Osteoblast (primary cell): Measurements from ENCODE around the gene RIC8A. TPM values are rescaled to one million over a fixed set of nuclear protein-coding genes. Genes with fewer than 3 reads are reported as not detected.

Experiments
- DNase-seq: peaks from one replicate; pipeline ENCODE4 v3.0.0; 2011; ENCODE audit warnings: low spot score, mixed read lengths; ENCODE audit not compliant: insufficient read length; ENCODE audit errors: missing footprints
- H2AFZ ChIP-seq: 2 replicates; pipeline ENCODE4 v1.6.0; 2011; ENCODE audit warnings: mild to moderate bottlenecking, low read length
- H3K27ac ChIP-seq: 2 replicates; pipeline ENCODE4 v1.5.1; 2011; ENCODE audit warnings: mild to moderate bottlenecking, low read depth, low read length, moderate library complexity
- H3K27me3 ChIP-seq: 2 replicates; pipeline ENCODE4 v1.6.0; 2012; ENCODE audit warnings: mild to moderate bottlenecking, control low read depth, inconsistent platforms, low read length, moderate library complexity; ENCODE audit not compliant: insufficient read depth
- H3K36me3 ChIP-seq: 2 replicates; pipeline ENCODE4 v1.5.1; 2011; ENCODE audit warnings: mild to moderate bottlenecking, low read length, control low read depth, moderate library complexity; ENCODE audit not compliant: insufficient read depth
- H3K4me1 ChIP-seq: 2 replicates; pipeline ENCODE4 v1.5.1; 2011; ENCODE audit warnings: mild to moderate bottlenecking, low read length, control low read depth, moderate library complexity; ENCODE audit not compliant: insufficient read depth
- H3K4me2 ChIP-seq: 2 replicates; pipeline ENCODE4 v1.6.0; 2011; ENCODE audit warnings: mild to moderate bottlenecking, low read length; ENCODE audit not compliant: insufficient read depth
- H3K4me3 ChIP-seq: fragments of 200-600 bp; sonication (generic); 3 replicates; pipeline ENCODE4 v1.5.1; 2012; ENCODE audit warnings: mild to moderate bottlenecking, low read length, inconsistent platforms; ENCODE audit not compliant: insufficient read depth
- H3K79me2 ChIP-seq: 2 replicates; pipeline ENCODE4 v1.6.0; 2012; ENCODE audit warnings: mild to moderate bottlenecking, low read length, control low read depth, inconsistent platforms; ENCODE audit not compliant: insufficient read depth
- H3K9me3 ChIP-seq: 2 replicates; pipeline ENCODE4 v1.5.1; 2011; ENCODE audit warnings: low read depth, low read length, control low read depth
- H4K20me1 ChIP-seq: 2 replicates; pipeline ENCODE4 v1.6.0; 2012; ENCODE audit warnings: mild to moderate bottlenecking, low read length, control low read depth; ENCODE audit not compliant: insufficient read depth
- total RNA-seq: library from RNA; depleted of rRNA; stranded (reverse); fragments of >200 nt; gene quantifications from 2 replicates; pipeline ENCODE4 v1.2.3, GENCODE V29; 2012
- TF ChIP-seq, protein P1 (sequence below): IDR thresholded peaks from 2 replicates; pipeline ENCODE4 v1.5.1; 2011; ENCODE audit warnings: mild to moderate bottlenecking, low read depth, low read length, moderate library complexity; ENCODE audit errors: extremely low read depth

Gene RIC8A
- total RNA-seq, 1 donor = 134 TPM

DNA sequence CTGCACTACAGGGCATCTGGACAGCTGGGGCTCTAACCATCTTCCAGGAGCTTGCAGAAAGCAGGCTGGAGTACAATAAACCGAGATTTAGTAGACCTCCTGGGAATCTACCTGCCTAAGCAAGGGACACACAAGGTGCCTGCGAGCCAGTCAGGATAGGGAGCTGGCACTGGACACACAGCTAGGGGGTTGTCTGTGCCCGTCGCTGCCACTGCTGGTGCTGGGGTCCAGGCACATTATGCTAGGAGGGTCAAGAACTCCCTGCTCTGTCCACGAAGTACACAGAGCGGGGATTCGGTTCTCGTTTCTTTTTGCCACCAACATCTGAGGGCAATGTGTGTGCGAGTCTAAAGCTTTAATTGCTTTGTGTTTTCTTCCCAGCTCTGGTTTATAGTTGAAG, 4.2 kb downstream of the RIC8A start:
- peaks cover 59% of the 10 kb centered on the region for H3K36me3 ChIP-seq
- peak overlapping the region; percentile 90 for H3K27ac ChIP-seq
- peaks cover 58% of the 10 kb centered on the region for H3K79me2 ChIP-seq

DNA sequence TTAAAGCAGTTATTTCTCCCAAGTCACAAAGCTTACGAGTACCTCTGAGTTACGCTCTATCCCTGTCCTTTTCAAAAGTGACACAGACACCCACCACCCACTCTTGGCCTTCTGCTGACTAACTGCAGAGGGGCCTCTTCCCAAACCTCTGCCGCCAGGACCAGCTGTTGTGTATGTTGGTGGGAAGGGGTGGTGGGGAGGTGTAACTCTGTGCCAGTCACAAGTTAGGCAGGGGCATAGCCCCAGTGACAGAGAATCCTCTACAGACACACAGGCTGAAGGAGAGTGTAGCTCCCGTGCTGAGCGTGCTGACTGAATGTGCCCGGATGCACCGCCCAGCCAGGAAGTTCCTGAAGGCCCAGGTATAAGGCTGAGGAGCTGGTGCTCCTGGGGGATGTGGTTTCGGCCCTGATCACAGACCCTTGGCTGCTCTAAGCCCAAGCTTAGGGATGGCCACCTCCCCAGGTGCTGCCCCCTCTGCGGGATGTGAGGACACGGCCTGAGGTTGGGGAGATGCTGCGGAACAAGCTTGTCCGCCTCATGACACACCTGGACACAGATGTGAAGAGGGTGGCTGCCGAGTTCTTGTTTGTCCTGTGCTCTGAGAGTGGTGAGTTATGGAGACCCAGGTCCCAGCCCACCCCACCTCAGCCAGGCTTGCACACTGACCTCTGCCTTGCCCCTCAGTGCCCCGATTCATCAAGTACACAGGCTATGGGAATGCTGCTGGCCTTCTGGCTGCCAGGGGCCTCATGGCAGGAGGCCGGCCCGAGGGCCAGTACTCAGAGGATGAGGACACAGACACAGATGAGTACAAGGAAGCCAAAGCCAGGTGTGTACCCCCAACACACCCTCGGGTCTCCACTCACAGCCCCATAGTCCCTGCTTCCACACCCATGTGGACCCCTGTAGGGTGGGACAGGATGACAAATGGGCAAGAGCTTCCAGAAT, 4.9 kb downstream of the RIC8A start:
- Histone ChIP-seq H3K4me3 (no peak overlapping the region), H3K27ac (no peak overlapping the region), H3K9me3 (no peaks in the 10 kb centered on the region), H3K79me2 (peaks cover 53% of the 10 kb centered on the region), H3K27me3 (no peaks in the 10 kb centered on the region), H3K4me1 (peaks cover 21% of the 10 kb centered on the region), H3K36me3 (peaks cover 59% of the 10 kb centered on the region), H2AFZ (no peak overlapping the region), H4K20me1 (peaks cover 47% of the 10 kb centered on the region), H3K4me2 (no peak overlapping the region)
- TF ChIP-seq, protein P1, sequence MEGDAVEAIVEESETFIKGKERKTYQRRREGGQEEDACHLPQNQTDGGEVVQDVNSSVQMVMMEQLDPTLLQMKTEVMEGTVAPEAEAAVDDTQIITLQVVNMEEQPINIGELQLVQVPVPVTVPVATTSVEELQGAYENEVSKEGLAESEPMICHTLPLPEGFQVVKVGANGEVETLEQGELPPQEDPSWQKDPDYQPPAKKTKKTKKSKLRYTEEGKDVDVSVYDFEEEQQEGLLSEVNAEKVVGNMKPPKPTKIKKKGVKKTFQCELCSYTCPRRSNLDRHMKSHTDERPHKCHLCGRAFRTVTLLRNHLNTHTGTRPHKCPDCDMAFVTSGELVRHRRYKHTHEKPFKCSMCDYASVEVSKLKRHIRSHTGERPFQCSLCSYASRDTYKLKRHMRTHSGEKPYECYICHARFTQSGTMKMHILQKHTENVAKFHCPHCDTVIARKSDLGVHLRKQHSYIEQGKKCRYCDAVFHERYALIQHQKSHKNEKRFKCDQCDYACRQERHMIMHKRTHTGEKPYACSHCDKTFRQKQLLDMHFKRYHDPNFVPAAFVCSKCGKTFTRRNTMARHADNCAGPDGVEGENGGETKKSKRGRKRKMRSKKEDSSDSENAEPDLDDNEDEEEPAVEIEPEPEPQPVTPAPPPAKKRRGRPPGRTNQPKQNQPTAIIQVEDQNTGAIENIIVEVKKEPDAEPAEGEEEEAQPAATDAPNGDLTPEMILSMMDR = no peak
- DNase-seq = peak; percentile 42

More for the DNA sequence above, 4.2 kb downstream of the RIC8A start:
- peak; percentile 31 for DNase-seq
- Histone ChIP-seq H3K4me2 (no peak overlapping the region), H3K27me3 (no peaks in the 10 kb centered on the region), H4K20me1 (peaks cover 48% of the 10 kb centered on the region), H3K4me1 (peaks cover 21% of the 10 kb centered on the region), H2AFZ (no peak overlapping the region), H3K9me3 (no peaks in the 10 kb centered on the region), H3K4me3 (no peak overlapping the region)
- TF ChIP-seq, protein P1 = no peak

DNA sequence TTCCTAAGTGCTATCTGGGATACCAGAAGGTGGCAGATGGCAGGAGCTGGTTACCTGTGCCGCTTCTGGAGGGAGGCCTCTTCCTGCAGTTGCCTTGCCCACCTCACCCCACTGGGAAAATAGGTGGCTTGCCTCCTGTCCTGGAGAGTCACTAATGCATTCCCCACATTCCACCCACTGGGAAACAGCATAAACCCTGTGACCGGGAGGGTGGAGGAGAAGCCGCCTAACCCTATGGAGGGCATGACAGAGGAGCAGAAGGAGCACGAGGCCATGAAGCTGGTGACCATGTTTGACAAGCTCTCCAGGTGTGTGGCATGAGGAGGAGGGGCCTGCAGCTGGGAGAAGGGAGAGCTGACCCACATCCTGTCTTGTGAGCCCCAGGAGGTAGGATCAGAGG, 5.6 kb downstream of the RIC8A start:
- peaks cover 51% of the 10 kb centered on the region for H3K79me2 ChIP-seq
- H3K4me1 ChIP-seq = peaks cover 21% of the 10 kb centered on the region
- TF ChIP-seq, protein P1 = no peak
- peaks cover 59% of the 10 kb centered on the region for H3K36me3 ChIP-seq
- no peak overlapping the region for H2AFZ ChIP-seq
- no peak overlapping the region for H3K4me2 ChIP-seq
- peak; percentile 41 for DNase-seq
- H3K27me3 ChIP-seq = no peaks in the 10 kb centered on the region
- no peaks in the 10 kb centered on the region for H3K9me3 ChIP-seq
- no peak overlapping the region for H3K4me3 ChIP-seq
- no peak overlapping the region for H3K27ac ChIP-seq
- peaks cover 47% of the 10 kb centered on the region for H4K20me1 ChIP-seq

DNA sequence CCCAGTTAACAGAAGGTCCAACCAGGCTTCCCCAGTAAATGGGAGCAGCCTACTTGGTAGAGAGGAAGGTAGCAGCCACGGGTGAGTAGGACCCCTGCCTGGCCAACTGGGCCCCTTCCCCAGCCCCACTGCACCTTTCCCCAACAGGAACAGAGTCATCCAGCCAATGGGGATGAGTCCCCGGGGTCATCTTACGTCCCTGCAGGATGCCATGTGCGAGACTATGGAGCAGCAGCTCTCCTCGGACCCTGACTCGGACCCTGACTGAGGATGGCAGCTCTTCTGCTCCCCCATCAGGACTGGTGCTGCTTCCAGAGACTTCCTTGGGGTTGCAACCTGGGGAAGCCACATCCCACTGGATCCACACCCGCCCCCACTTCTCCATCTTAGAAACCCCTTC, 6.6 kb downstream of the RIC8A start:
- H2AFZ ChIP-seq = no peak overlapping the region
- no peaks in the 10 kb centered on the region for H3K9me3 ChIP-seq
- TF ChIP-seq, protein P1 = no peak
- peaks cover 59% of the 10 kb centered on the region for H3K36me3 ChIP-seq
- H3K27me3 ChIP-seq = no peaks in the 10 kb centered on the region
- no peak overlapping the region for H3K4me2 ChIP-seq
- H3K4me1 ChIP-seq = peaks cover 21% of the 10 kb centered on the region
- no peak overlapping the region for H3K4me3 ChIP-seq
- H3K27ac ChIP-seq = no peak overlapping the region
- DNase-seq = no peak
- H4K20me1 ChIP-seq = peaks cover 46% of the 10 kb centered on the region
- H3K79me2 ChIP-seq = peaks cover 44% of the 10 kb centered on the region
